ENCODE measurements around the gene PLD1.
"Not testable (repeated sequence)": the region's sequence is repeated elsewhere in the genome, so short reads cannot be mapped to it uniquely, and the experiment has no call there.

Gene PLD1, protein sequence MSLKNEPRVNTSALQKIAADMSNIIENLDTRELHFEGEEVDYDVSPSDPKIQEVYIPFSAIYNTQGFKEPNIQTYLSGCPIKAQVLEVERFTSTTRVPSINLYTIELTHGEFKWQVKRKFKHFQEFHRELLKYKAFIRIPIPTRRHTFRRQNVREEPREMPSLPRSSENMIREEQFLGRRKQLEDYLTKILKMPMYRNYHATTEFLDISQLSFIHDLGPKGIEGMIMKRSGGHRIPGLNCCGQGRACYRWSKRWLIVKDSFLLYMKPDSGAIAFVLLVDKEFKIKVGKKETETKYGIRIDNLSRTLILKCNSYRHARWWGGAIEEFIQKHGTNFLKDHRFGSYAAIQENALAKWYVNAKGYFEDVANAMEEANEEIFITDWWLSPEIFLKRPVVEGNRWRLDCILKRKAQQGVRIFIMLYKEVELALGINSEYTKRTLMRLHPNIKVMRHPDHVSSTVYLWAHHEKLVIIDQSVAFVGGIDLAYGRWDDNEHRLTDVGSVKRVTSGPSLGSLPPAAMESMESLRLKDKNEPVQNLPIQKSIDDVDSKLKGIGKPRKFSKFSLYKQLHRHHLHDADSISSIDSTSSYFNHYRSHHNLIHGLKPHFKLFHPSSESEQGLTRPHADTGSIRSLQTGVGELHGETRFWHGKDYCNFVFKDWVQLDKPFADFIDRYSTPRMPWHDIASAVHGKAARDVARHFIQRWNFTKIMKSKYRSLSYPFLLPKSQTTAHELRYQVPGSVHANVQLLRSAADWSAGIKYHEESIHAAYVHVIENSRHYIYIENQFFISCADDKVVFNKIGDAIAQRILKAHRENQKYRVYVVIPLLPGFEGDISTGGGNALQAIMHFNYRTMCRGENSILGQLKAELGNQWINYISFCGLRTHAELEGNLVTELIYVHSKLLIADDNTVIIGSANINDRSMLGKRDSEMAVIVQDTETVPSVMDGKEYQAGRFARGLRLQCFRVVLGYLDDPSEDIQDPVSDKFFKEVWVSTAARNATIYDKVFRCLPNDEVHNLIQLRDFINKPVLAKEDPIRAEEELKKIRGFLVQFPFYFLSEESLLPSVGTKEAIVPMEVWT

DNA sequence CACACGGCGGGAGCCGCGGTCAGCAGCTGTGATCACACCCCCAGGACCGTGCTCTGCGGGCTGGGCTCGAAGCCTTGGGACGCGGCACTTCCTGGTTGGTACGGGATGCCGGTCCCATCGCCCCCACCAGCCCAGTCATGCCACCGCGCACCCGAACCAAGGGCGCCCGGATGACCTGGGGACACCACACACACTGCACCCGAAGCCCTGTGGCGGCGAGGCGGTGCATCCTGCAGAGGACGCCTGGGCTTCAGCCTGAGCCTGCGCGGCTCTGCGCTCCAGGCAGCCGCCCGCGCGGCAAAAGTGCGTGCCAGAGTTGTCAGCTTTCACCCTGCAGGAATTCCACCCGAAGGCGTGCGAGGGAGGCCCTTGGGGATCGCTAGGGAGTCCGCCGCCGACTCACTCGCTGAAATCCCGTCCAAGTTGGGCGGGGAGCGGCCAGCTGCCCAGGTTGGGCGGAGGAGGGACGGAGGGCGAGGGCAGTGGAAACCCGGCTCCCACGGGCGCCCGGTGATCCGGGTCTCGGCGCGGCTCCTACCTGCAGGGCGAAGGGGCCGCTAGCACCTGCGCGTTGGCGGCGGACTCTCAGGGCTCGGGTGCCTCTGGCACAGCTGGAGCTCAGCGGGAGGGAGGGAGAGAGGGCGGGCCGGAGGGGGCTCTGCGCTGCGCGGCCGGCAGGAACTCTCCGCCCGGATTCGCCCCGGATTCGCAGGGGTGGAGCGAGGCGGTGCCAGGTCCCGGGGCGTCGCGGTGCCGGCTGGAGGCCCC lies at the start of gene PLD1:
TSS of gene PLD1 (minus strand) at position 623 of the 768 bp plus-strand sequence. CDS start 72,432 bp downstream, outside the sequence.
- DNase-seq (ENCODE audit: low read depth), result no peak

DNA sequence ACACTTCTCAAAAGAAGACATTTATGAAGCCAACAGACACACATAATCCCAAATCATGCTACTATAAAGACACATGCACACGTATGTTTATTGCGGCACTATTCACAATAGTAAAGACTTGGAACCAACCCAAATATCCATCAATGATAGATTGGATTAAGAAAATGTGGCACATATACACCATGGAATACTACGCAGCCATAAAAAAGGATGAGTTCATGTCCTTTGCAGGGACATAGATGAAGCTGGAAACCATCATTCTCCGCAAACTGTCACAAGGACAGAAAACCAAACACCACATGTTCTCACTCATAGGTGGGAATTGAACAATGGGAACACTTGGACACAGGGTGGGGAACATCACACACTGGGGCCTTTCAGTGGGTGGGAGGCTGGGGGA lies 48.5 kb upstream of the PLD1 start:
- not testable (repeated sequence) for DNase-seq (ENCODE audit: low read depth)

DNA sequence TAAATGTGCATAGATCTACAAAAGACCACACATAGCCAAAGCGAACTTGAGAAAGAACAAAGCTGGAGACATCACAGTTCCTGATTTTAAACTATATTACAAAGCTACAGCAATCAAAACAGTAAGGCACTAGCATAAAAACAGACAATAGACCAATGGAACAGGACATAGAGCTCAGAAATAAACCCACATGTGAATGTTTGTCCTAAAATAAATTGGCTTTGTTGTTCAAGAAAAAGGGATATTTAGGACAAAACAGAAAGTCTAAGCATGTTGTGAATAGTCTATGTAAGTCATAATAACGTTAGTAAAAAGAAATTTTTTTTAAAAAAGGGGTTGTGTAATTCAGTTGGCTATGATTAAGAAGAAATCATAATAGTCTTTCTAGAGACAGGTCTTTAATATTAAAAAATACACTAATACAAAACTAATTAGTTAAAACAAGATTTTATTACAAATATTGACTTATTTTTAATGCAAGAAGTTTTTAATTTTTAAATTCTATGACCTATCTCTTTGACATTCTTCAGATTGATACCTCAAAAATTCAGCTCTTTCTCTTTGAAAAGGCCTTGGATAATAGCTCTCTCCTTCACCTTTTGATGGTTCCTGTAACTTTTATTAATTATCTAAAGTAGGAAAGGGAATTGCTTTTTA lies 44.5 kb upstream of the PLD1 start:
- DNase-seq (ENCODE audit: low read depth), result no peak

DNA sequence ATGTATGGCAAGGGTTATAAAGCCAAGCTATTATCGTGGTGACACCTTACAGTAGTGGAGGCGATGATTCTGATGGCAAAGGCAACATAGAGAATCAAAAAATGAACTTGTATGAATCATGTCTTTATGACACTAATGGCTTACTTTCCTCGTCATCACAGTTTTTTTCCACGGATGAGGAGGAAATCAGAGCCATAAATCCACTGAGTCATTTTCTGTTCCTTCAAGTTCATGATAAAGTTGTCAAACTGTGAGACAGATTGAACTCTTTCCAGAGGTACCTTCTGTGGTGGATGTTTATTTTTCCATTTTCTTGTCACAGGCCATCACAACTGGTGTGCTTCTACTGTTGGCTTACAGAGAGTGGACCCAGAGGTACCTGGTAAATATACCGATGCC lies 41.4 kb upstream of the PLD1 start:
- DNase-seq (ENCODE audit: low read depth), result no peak

DNA sequence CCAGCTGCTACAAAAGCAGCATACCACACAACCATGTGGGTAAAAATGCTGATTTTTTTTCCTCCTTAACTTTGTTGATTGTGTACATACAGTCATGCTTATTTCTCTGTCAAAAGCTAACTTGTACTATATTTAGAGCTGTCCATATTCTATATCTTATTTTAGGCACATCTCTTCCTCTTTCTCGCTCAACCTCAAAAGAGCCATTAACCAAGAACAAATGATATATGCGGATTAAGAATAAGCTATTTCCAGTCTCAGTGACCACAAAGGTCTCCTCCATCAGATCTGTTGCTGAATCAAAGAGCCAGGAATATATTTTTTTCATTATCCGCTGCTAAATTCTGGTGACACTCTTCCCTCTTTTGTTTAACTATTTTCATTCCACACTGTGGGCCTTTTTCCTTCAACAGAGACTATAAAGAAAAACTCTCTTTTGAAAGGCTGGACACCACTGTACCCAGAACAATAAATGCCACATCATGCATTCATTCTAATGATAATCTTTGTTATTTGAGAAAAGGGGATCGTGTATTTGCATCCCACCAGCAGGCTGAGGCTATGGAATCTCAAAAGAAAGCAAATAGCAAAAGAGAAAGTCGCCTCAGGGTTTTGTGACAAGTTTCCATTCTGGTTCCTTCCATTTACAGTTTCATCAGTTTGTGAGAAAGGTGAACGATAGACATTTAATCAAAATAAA lies 40.8 kb upstream of the PLD1 start:
- no peak for DNase-seq (ENCODE audit: low read depth)

DNA sequence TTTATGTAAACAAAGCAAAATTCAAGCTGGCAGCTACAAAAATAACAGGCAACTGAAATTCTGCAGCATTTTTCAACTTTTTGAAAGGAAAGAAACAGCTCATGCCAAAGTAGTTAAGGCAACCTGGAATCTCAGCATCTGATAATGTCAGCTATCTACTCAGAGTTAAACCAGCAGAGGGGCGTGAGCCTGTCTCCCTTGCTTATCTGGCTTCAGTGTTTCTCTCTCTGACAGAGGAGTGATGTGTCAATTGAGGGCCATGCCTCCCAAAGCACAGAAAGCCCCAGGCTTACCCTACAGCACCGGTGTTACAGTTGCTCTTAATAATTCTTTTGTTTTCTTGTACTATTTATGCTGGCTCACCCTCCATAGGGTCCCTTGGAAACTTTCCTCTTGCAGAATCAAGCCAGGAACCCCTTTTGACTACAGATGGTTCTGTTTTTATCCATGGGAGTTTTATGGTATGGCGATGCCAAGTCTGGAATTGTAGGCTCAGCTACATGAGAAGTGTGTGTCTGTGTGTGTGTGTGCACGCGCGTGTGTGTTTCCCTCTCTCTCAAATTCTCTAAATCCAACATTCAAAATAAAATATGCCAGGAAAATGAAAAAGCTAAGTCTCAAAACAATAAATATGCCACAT lies 40.2 kb upstream of the PLD1 start:
- no peak for DNase-seq (ENCODE audit: low read depth)

DNA sequence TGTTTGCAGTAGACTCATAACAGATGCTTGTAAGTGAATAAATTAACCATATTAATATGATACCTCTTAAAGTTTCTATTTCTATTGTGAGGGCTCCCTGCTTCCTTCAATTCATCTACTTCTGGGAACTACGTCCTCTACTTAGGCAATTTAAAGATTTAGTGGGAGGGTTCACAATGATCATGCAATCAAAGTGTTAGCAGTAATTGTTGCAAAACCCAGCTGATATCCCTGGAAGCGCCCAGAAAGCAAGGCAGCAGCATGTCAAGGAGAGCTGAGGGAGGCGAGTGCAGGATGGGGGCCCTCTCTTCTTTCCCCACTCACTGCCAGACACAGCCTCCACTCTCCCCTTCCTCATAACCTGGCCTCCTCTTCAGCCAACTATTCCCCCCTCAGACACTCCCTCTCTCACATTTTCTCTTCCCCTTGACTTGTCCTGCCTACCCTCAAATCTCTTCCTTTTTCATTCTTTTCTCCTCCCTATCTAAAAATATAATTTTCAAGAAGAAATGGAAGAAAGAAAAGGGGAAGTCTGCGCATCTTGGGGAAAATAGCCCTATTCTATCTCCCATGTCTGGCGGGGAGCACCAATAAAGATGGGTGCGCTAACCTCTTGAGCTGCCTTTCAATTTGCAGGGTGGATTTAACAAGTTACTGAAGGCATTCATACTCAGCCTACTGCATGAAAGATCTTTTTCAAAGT lies 39.5 kb upstream of the PLD1 start:
- no peak for DNase-seq (ENCODE audit: low read depth)

DNA sequence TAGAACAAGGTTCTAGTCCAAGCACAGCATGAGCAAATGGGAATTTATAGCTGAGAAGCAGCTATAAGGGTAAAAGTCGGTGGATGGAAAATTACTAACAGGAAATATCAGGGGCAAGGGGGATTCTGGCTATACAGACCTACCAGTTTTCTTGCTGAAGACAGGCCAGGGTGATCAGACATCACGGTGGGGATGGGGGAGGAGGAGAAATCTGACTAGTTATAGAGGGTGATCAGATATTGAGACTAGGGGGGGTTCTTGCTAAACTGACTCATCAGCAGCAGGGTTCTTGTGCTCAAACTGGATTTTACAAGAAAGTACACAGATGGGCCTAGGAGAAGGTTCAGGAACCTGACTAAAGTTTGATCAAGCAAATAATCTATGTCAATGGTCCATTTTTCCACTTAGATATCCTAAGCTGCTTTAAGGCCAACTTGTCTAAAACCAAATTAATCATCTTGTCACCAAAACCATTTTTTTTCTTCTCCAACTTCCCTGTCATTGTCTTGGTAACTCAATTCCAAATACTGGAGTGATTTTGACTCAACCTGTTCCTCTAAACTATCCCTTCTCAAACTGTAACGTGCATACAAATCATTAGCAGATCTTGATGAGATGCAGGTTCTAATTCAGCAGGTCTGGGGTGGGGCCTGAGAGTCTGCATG lies 37.4 kb upstream of the PLD1 start:
- DNase-seq (ENCODE audit: low read depth), result no peak

DNA sequence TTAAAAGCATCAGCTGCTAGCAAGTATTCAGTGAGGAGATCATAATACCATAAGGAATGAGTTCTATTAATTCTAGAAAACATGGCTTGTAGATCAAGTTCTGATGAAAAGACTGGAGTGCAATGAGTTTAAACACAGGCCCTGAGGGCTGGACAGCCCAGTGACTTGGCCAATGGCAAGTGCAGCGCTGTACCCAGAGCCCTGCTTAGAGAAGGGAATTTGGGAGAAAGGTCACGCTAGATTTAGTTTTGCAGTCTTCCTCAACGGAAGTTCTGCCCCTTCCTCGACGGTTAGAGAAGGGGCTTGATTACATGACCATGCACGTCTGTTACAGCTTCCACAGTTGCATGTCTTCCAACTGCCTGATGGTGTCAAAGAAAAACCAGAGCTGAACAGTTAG lies 36.9 kb upstream of the PLD1 start:
- DNase-seq (ENCODE audit: low read depth), result no peak

DNA sequence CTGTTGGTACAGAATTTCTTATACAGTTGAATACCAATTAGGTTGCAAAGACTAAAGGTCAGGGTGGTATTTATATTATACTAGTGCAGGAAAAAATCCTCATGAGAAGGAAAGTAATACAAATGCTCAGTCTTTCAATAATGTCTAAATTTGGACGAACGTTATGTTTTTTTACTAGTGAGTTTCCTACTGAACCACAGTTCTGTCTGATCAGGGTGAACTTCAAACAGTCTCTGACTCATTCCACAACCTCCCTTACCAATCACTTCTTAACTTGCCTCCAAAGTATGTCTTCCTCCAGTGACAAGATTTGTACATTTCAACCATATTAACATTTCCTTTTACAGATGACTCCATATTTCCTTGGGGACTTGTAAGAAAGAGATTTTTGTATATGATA lies 36.3 kb upstream of the PLD1 start:
- no peak for DNase-seq (ENCODE audit: low read depth)

DNA sequence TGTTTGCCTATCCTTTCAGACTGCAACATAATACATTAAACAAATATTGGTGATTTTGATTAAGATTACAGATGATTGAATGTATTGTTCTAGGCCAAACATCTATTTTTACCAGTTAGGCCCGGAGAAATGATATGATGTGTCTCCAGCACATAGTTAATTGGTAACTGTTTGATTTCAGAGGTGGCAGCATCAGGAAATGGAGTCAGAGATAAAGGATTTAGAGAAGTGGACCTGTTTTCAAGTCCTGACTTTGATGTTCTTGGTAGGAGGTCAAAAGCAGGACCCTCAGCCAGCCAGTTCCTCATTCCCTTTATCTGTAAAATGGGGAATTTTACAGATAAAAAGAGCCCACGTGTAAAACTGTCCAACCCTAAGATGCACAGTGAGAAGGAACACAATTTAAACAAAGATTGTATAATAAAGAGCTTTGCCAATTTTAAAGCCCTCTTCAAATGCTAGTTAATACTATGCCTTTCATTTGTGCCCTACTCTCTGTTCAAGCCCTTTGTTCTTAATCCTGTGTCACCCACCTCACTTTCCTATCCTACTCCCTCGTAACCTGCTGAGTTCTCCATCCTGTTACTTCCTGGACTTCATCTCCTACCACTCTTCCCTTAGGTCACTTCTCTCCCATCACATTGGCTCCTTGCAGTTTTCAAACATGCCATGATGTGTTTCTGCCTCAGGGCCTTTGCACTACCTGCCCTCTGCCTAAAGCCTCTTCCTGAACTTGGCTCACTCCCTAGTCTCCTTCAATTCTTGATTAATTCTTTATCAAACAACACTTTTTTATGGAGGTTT lies 35.4 kb upstream of the PLD1 start:
- no peak for DNase-seq (ENCODE audit: low read depth)

DNA sequence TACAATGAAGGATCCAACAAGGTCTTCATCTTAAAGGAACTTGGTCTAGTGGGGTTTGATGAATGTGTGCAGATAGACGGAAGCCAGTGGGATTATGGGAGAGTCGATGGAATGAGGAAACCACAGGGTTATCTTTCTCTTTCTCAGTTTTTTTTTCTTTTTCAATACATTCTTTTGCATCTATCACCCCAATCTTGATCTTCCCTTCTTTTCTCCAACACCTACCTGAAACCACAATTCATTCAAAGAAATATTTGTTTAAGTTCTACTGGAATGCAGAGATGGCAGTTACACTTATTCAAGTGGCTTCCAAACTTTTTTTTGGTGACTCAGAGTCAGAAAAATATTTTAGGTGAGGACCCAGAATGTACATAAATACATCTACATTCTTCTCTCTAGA lies 34.6 kb upstream of the PLD1 start:
- DNase-seq (ENCODE audit: low read depth), result no peak

DNA sequence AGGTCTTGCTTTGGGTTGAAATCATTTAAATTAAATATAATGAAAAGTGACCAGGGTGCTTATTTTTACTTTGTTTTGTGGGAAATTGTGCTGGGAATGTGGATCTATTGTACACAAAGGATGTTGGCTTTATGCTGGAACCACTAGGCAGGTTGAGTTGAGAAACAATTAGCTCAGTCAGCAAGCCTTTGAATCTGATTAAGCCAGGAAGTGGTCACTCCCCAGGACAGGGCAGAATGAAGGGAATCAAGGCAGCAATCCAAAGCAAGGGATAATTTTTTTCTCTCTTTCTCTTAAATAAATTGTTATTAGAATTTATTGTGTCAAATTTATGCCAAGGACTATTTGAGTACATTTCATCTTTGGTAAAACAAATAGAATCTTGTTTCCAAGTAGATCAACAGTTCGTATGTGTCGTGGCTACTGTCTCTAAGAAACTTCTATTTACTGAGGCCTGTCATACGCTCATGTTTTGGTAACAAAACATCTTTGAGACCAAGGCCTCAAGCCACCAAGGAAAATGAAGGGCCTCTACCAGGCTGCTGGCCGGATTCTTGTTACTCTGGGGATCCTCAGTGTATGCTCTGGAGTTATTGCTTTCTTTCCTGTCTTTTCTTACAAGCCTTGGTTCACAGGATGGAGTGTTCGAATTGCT lies 32.7 kb upstream of the PLD1 start, which contains the start of gene TMEM212:
TSS of gene TMEM212 (plus strand) at position 486 of the 655 bp plus-strand sequence. CDS start at position 521, 35 bp downstream.
- DNase-seq (ENCODE audit: low read depth), result no peak

DNA sequence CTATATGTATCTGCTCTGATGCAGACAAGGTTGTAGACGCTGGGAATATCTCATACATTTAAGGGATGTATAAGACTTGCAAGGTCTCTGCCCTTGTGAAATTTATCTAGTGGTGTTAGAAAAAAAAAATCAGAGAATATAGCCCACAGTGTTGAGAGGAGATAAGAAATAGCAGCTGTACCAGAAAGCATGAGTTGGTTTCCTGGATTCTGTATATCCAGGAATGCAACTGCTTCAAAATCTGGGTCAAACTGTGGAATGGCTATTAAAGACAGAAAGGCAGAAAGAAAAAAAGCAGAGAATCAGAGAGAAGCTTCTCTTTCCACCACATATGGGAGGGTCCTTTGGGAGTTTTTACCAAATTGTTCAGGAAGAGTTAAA lies 31.3 kb upstream of the PLD1 start:
- DNase-seq (ENCODE audit: low read depth), result no peak

DNA sequence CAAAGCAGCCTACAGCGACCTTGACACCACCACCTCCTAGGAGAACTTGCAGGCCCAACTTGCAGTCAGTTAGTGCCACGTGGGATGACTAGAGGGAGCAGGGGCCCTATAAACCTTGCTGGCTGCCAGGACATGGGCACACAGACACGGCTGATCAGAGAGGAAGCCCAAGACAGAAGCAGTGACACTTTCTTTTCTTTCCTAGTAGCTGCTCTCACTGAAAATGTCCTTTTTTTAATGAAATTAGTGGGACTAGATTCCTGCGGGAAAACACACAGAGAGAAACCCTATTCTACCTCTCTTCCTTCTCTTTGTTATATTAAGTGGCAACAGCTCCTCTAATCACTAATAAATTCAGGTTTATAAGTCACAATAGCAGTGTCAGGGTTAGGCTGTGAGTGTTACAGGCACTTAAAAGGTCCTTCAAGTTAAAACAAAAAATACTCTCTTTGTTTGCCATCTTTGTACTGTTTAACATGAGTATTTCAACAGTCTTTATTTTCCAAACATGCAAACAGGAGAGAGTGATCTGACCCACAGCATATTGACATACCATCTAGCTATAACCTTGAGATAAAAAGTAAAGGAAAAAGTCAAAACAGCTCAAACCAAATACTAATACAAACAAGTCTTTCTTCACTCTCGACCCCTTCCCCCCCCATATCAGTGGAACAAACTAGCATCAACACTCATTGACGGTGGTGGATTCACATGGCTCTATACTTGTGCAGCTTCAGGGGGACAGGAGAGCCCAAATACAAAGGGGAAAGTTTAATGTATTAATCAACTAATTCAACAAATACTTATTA lies 30.7 kb upstream of the PLD1 start:
- no peak for DNase-seq (ENCODE audit: low read depth)

DNA sequence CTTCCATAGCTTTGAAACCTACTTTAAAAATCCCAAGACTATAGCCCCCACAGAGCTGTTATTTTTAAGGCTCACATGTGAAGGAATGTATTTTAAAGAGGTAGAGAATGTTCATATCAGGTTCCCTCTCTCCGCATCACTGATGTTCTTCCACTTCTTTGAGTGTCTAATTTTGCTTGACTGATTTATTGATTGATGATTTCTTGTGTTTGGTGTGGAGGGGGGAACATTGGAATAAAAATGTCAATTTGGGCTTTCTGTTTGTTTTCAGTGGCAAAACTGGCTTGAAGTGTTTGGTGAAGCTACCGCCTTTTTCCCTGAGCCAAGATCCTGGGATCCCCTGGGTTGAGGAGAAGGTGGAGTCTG lies 30.1 kb upstream of the PLD1 start:
- DNase-seq (ENCODE audit: low read depth), result no peak

DNA sequence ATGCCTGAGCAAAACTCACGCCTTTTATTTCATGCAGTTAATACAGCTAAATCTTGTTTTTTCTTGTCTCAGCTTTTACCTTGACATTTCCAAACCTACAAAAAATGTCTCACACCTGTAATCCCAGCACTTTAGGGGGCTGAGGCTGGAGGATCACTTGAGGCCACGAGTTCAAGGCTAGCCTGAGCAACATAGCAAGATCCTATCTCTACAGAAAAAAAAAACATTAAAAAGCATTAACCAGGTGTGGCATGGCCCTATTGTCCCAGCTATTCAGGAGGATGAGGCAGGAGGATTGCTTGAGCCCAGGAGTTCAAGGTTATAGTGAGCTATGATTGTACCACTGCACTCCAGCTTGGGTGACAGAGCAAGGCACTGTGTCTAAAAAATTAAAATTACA lies 29.0 kb upstream of the PLD1 start:
- no peak for DNase-seq (ENCODE audit: low read depth)

Data from non-pigmented ciliary epithelial cell (primary cell).